MM.1S (cell line): ENCODE measurements around the gene CP.

Experiments
- DNase-seq: peaks from one replicate; pipeline ENCODE4 v3.0.0-alpha.2; 2015
- H2AFZ ChIP-seq: fragments of 300-600 bp; sonication (generic); 2 replicates; pipeline ENCODE4 v1.6.0; 2016; ENCODE audit warnings: antibody characterized with exemption, low read length
- H3F3A ChIP-seq: fragments of 300-600 bp; sonication (generic); 2 replicates; pipeline ENCODE4 v1.6.1; 2016; ENCODE audit warnings: mild to moderate bottlenecking, antibody characterized with exemption, low read length, moderate library complexity, mixed read lengths; ENCODE audit not compliant: insufficient read depth
- H3K27ac ChIP-seq: fragments of 300-600 bp; sonication (generic); 2 replicates; pipeline ENCODE4 v1.5.1; 2016; ENCODE audit warnings: mild to moderate bottlenecking, low read length
- H3K27me3 ChIP-seq: fragments of 300-600 bp; sonication (generic); replicated peaks from 2 replicates; pipeline ENCODE4 v1.6.0; 2016; ENCODE audit warnings: low read length; ENCODE audit not compliant: insufficient read depth
- H3K36me3 ChIP-seq: fragments of 300-600 bp; sonication (generic); replicated peaks from 2 replicates; pipeline ENCODE4 v1.6.1; 2016; ENCODE audit warnings: mild to moderate bottlenecking, low read length, mixed read lengths; ENCODE audit not compliant: insufficient read depth
- H3K4me1 ChIP-seq: fragments of 300-600 bp; sonication (generic); 2 replicates; pipeline ENCODE4 v1.6.1; 2016; ENCODE audit warnings: low read length, mixed read lengths
- H3K4me2 ChIP-seq: fragments of 300-600 bp; sonication (generic); 2 replicates; pipeline ENCODE4 v1.6.0; 2016; ENCODE audit warnings: low read depth, low read length
- H3K4me3 ChIP-seq: fragments of 300-600 bp; sonication (generic); 2 replicates; pipeline ENCODE4 v1.5.1; 2016; ENCODE audit warnings: low read length, mixed read lengths
- H3K79me2 ChIP-seq: fragments of 300-600 bp; sonication (generic); 2 replicates; pipeline ENCODE4 v1.6.1; 2016; ENCODE audit warnings: mixed run types, low read length, mixed read lengths
- H3K9ac ChIP-seq: fragments of 300-600 bp; sonication (generic); 2 replicates; pipeline ENCODE4 v1.6.1; 2016; ENCODE audit warnings: low read length, mixed read lengths
- H3K9me2 ChIP-seq: fragments of 300-600 bp; sonication (generic); replicated peaks from 2 replicates; pipeline ENCODE4 v1.6.1; 2016; ENCODE audit warnings: mild to moderate bottlenecking, low read length, mixed read lengths; ENCODE audit not compliant: insufficient read depth
- H3K9me3 ChIP-seq: fragments of 300-600 bp; sonication (generic); replicated peaks from 2 replicates; pipeline ENCODE4 v1.6.1; 2016; ENCODE audit warnings: mild to moderate bottlenecking, low read length, mixed read lengths; ENCODE audit not compliant: insufficient read depth
- H4K20me1 ChIP-seq: fragments of 300-600 bp; sonication (generic); 2 replicates; pipeline ENCODE4 v1.6.1; 2016; ENCODE audit warnings: mild to moderate bottlenecking, low read length, moderate library complexity, mixed read lengths; ENCODE audit not compliant: insufficient read depth
- EZH2 ChIP-seq: fragments of 300-600 bp; sonication (generic); optimal IDR thresholded peaks from 2 replicates; pipeline ENCODE3; 2017; ENCODE audit warnings: low read depth, mild to moderate bottlenecking, antibody characterized with exemption, low read length, mixed read lengths
- EZH2phosphoT487 ChIP-seq: fragments of 300-600 bp; sonication (generic); IDR thresholded peaks from 2 replicates; pipeline ENCODE4 v1.6.1; 2018; ENCODE audit warnings: antibody characterized with exemption, low read length
- TF ChIP-seq, protein P1 (sequence below): fragments of 300-600 bp; sonication (generic); IDR thresholded peaks from 2 replicates; pipeline ENCODE4 v1.5.1; 2016; ENCODE audit warnings: antibody characterized with exemption, low read length, mixed read lengths

CP gene

DNA sequence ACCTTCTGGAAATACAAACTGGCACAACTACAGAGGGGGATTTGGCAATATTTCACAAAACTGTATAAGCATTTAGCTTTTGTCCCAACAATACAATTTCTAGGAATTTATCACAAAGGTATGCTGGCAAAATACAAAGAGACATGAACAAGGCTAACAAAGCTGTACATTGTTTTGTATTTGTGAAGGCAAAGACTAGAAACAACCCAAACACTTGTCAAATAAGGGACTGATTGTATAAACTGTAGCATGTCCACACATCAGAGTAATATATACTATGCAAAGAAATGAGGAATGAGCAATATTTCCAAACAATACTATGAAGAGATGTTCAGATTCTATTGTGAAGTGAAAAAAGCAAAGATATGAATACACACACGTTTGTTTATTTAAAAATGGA, 26.4 kb downstream of the CP start:
- Histone ChIP-seq H3K36me3 (no peaks in the 10 kb centered on the region), H2AFZ (no peak overlapping the region), H3K9me3 (no peaks in the 10 kb centered on the region), H3K9me2 (no peaks in the 10 kb centered on the region), H3F3A (no peaks in the 10 kb centered on the region), H3K4me1 (no peaks in the 10 kb centered on the region), H3K4me2 (no peak overlapping the region), H3K27me3 (no peaks in the 10 kb centered on the region), H3K27ac (no peak overlapping the region), H3K9ac (no peak overlapping the region), H3K4me3 (no peak overlapping the region), H3K79me2 (no peaks in the 10 kb centered on the region), H4K20me1 (no peaks in the 10 kb centered on the region)
- DNase-seq: no peak
- no peak for TF ChIP-seq EZH2phosphoT487
- TF ChIP-seq, protein P1, sequence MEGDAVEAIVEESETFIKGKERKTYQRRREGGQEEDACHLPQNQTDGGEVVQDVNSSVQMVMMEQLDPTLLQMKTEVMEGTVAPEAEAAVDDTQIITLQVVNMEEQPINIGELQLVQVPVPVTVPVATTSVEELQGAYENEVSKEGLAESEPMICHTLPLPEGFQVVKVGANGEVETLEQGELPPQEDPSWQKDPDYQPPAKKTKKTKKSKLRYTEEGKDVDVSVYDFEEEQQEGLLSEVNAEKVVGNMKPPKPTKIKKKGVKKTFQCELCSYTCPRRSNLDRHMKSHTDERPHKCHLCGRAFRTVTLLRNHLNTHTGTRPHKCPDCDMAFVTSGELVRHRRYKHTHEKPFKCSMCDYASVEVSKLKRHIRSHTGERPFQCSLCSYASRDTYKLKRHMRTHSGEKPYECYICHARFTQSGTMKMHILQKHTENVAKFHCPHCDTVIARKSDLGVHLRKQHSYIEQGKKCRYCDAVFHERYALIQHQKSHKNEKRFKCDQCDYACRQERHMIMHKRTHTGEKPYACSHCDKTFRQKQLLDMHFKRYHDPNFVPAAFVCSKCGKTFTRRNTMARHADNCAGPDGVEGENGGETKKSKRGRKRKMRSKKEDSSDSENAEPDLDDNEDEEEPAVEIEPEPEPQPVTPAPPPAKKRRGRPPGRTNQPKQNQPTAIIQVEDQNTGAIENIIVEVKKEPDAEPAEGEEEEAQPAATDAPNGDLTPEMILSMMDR: no peak
- TF ChIP-seq EZH2: no peak

DNA sequence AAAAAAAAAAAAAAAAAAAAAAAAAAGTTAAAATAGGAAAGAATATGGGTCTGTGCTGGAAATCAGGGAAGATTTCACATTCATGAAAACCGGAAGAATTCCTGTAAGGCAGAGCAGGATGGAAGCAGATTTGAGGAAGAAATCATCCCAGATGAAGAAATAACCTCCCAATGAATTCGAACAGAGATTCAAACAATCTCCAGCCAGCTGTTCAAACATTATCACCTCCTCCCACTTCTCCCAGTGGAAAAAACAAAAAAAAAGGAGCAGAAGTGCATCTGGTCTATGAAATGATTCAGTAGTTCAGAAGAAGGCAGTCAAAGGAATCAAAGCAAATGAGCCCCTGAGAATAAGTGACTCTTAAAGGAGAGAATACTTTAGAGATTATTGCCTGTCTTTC, 33.1 kb downstream of the CP start:
- H3K27ac ChIP-seq: no peak overlapping the region
- DNase-seq: no peak

DNA sequence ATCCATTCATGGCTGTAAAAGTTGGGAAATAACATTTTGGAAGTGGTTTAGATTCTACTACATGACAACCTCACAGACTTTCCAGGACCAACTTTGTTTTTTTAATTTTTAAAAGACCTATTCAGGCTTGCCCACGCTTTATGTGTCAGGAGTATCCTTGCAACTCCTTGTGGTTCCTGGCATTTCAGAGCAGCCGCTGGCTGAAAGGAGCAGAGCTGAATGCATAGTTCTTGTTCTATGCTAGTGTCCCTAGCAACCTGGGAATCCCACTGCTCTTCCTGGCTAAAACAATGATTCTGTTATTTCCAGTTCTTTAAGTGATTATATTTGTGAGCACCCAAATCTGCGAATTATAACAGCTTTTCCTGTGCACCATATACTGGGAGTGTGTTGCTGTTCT, 34.9 kb downstream of the CP start:
- H3K4me2 ChIP-seq: no peak overlapping the region
- H3K9me2 ChIP-seq: no peaks in the 10 kb centered on the region
- no peaks in the 10 kb centered on the region for H3K4me1 ChIP-seq
- H3F3A ChIP-seq: no peaks in the 10 kb centered on the region
- H3K27ac ChIP-seq: no peak overlapping the region
- H3K27me3 ChIP-seq: no peaks in the 10 kb centered on the region
- no peak overlapping the region for H3K9ac ChIP-seq
- no peak overlapping the region for H2AFZ ChIP-seq
- DNase-seq: no peak
- H3K4me3 ChIP-seq: no peak overlapping the region
- H3K9me3 ChIP-seq: no peaks in the 10 kb centered on the region
- TF ChIP-seq, protein P1: no peak
- no peak for TF ChIP-seq EZH2phosphoT487
- TF ChIP-seq EZH2: no peak
- no peaks in the 10 kb centered on the region for H4K20me1 ChIP-seq
- no peaks in the 10 kb centered on the region for H3K36me3 ChIP-seq
- H3K79me2 ChIP-seq: no peaks in the 10 kb centered on the region

More for the DNA sequence above, 33.1 kb downstream of the CP start:
- Histone ChIP-seq H3K4me1 (no peaks in the 10 kb centered on the region), H3K9me2 (no peaks in the 10 kb centered on the region), H3K27me3 (no peaks in the 10 kb centered on the region), H3F3A (no peaks in the 10 kb centered on the region), H3K4me2 (no peak overlapping the region), H3K9me3 (no peaks in the 10 kb centered on the region), H3K4me3 (no peak overlapping the region), H3K9ac (no peak overlapping the region), H2AFZ (no peak overlapping the region), H4K20me1 (no peaks in the 10 kb centered on the region), H3K36me3 (no peaks in the 10 kb centered on the region), H3K79me2 (no peaks in the 10 kb centered on the region)
- TF ChIP-seq EZH2 (no peak), EZH2phosphoT487 (no peak)
- TF ChIP-seq, protein P1: no peak
